GM21515 (cell line): ENCODE measurements around the gene PGBD5.
"Not testable (repeated sequence)": the region's sequence is repeated elsewhere in the genome, so short reads cannot be mapped to it uniquely, and the experiment has no call there.

ENCODE experiments used
- ATAC-seq: cut with Tn5 transposase; IDR thresholded peaks from one replicate; pipeline ENCODE4 v1.9.1; 2021; ENCODE audit not compliant: unreplicated experiment

Gene PGBD5

GRCh38 chr1:230426246-230427093, at the start of gene PGBD5:
TSS of gene PGBD5 (minus strand) at chr1:230426332. CDS start at chr1:230425928, 404 bp downstream.
- peak; percentile 89 for ATAC-seq

GRCh38 chr1:230474924-230475323, 48.8 kb upstream of the PGBD5 start:
- ATAC-seq = not testable (repeated sequence)

- ATAC-seq = not testable (repeated sequence)
These were observed 44.6 kb upstream of the PGBD5 start for GRCh38 chr1:230470750-230471149.

- ATAC-seq = no peak
These were observed 43.1 kb upstream of the PGBD5 start for GRCh38 chr1:230469271-230469670.

- no peak for ATAC-seq
These were observed 39.6 kb upstream of the PGBD5 start for GRCh38 chr1:230465691-230466090.

- no peak for ATAC-seq
These were observed 38.5 kb upstream of the PGBD5 start for GRCh38 chr1:230464671-230465070.

GRCh38 chr1:230463760-230464159, 37.6 kb upstream of the PGBD5 start:
- ATAC-seq = no peak

GRCh38 chr1:230463326-230463725, 37.2 kb upstream of the PGBD5 start:
- ATAC-seq = no peak

GRCh38 chr1:230459465-230459864, 33.3 kb upstream of the PGBD5 start:
- no peak for ATAC-seq

GRCh38 chr1:230458509-230458908, 32.4 kb upstream of the PGBD5 start:
- ATAC-seq = no peak

GRCh38 chr1:230456478-230456877, 30.3 kb upstream of the PGBD5 start:
- no peak for ATAC-seq

- no peak for ATAC-seq
These were observed 29.2 kb upstream of the PGBD5 start for GRCh38 chr1:230455291-230455690.

GRCh38 chr1:230453377-230453776, 27.2 kb upstream of the PGBD5 start:
- no peak for ATAC-seq

GRCh38 chr1:230441183-230442029, 15.3 kb upstream of the PGBD5 start:
- ATAC-seq = no peak

GRCh38 chr1:230435108-230435507, 9.0 kb upstream of the PGBD5 start:
- ATAC-seq = no peak

- ATAC-seq = no peak
These were observed 5.4 kb upstream of the PGBD5 start for GRCh38 chr1:230431527-230431926.

GRCh38 chr1:230430499-230430898, 4.4 kb upstream of the PGBD5 start:
- no peak for ATAC-seq

GRCh38 chr1:230429067-230429735, 3.1 kb upstream of the PGBD5 start:
- ATAC-seq = no peak

- no peak for ATAC-seq
These were observed 1.8 kb upstream of the PGBD5 start for GRCh38 chr1:230427981-230428380.

- ATAC-seq = no peak
These were observed 1.2 kb upstream of the PGBD5 start for GRCh38 chr1:230427094-230427876.
